IMR-90 (cell line): ENCODE data around the gene OR6S1. TPM values are rescaled to one million over a fixed set of nuclear protein-coding genes. Genes with fewer than 3 reads are reported as not detected.

Source experiments
- ATAC-seq: fragments of 200-7000 bp; cut with Tn5 transposase; 2 replicates; pipeline ENCODE4 v1.9.1; 2020; ENCODE audit warnings: low read depth, mild to moderate bottlenecking, moderate library complexity
- BruUV-seq: library from RNA; stranded (reverse); fragments of 400-500 nt; replicated peaks from 2 replicates; lab custom pipeline; 2021; lab: Mats Ljungman, UMichigan
- CTCF ChIA-PET: fragments of 300-600 bp; formaldehyde crosslinking; extraction: SDS; loops from one replicate; lab custom pipeline; 2021; ENCODE audit warnings: antibody characterized with exemption; lab: Yijun Ruan, JAX
- POLR2A ChIA-PET: fragments of 300-600 bp; sonication (Branson Sonifier 250); formaldehyde crosslinking; loops from one replicate; lab custom pipeline; 2022; ENCODE audit warnings: antibody characterized with exemption; ENCODE audit not compliant: unreplicated experiment; lab: Charles Lee
- DNase-seq: peaks from one replicate; pipeline ENCODE4 v3.0.0; 2013
- H2AFZ ChIP-seq: replicated peaks from 2 replicates; pipeline ENCODE3; 2013; ENCODE audit warnings: low read length, mild to moderate bottlenecking; ENCODE audit not compliant: poor library complexity
- H2AK5ac ChIP-seq: 2 replicates; pipeline ENCODE4 v1.6.1; 2013; ENCODE audit warnings: low read depth, low read length, inconsistent platforms
- H2AK9ac ChIP-seq: replicated peaks from 2 replicates; pipeline ENCODE3; 2013; ENCODE audit warnings: mild to moderate bottlenecking, low read depth, low read length, moderate library complexity; ENCODE audit not compliant: poor library complexity
- H2BK120ac ChIP-seq: 2 replicates; pipeline ENCODE4 v1.6.1; 2013; ENCODE audit warnings: low read depth, low read length, inconsistent platforms
- H2BK15ac ChIP-seq: 3 replicates; pipeline ENCODE4 v1.6.1; 2013; ENCODE audit warnings: low read depth, low read length, inconsistent platforms
- H2BK20ac ChIP-seq: 2 replicates; pipeline ENCODE4 v1.6.1; 2013; ENCODE audit warnings: low read depth, mild to moderate bottlenecking, inconsistent platforms, low read length, moderate library complexity
- H2BK5ac ChIP-seq: 2 replicates; pipeline ENCODE4 v1.6.1; 2013; ENCODE audit warnings: mild to moderate bottlenecking, low read depth, low read length, inconsistent platforms; ENCODE audit not compliant: poor library complexity, severe bottlenecking
- H3K14ac ChIP-seq: replicated peaks from 2 replicates; pipeline ENCODE4 v1.6.1; 2013; ENCODE audit warnings: low read depth, low read length, inconsistent platforms
- H3K18ac ChIP-seq: 2 replicates; pipeline ENCODE4 v1.6.1; 2013; ENCODE audit warnings: low read depth, low read length, control low read depth
- H3K23ac ChIP-seq: 2 replicates; pipeline ENCODE4 v1.6.1; 2013; ENCODE audit warnings: low read depth, low read length, inconsistent platforms
- H3K27ac ChIP-seq: 2 replicates; pipeline ENCODE4 v1.5.1; 2013; ENCODE audit warnings: mild to moderate bottlenecking, control low read depth, low read length; ENCODE audit not compliant: insufficient read depth
- H3K27me3 ChIP-seq: 2 replicates; pipeline ENCODE4 v1.6.1; 2013; ENCODE audit warnings: low read length; ENCODE audit not compliant: control insufficient read depth, insufficient read depth
- H3K36me3 ChIP-seq: 2 replicates; pipeline ENCODE4 v1.6.1; 2013; ENCODE audit warnings: low read length, mixed read lengths; ENCODE audit not compliant: control insufficient read depth, insufficient read depth
- H3K4ac ChIP-seq: 2 replicates; pipeline ENCODE4 v1.6.1; 2013; ENCODE audit warnings: low read depth, low read length, inconsistent platforms
- H3K4me1 ChIP-seq: 2 replicates; pipeline ENCODE4 v1.6.1; 2013; ENCODE audit warnings: low read length, mixed read lengths; ENCODE audit not compliant: control insufficient read depth, insufficient read depth
- H3K4me2 ChIP-seq: 2 replicates; pipeline ENCODE4 v1.6.1; 2013; ENCODE audit warnings: low read depth, mild to moderate bottlenecking, control low read depth, low read length, moderate library complexity
- H3K4me3 ChIP-seq: 2 replicates; pipeline ENCODE4 v1.5.1; 2013; ENCODE audit warnings: low read depth, mild to moderate bottlenecking, control low read depth, low read length, moderate library complexity; ENCODE audit not compliant: insufficient read depth
- H3K56ac ChIP-seq: 2 replicates; pipeline ENCODE4 v1.6.1; 2013; ENCODE audit warnings: low read length, inconsistent platforms; ENCODE audit not compliant: insufficient read depth; ENCODE audit errors: extremely low read depth
- H3K79me1 ChIP-seq, 2 experiments: 2 replicates each; pipeline ENCODE4 v1.6.1; 2013; ENCODE audit warnings: low read length in 2 of 2, inconsistent platforms in 1 of 2, low read depth in 1 of 2
- H3K9ac ChIP-seq: 2 replicates; pipeline ENCODE4 v1.6.1; 2013; ENCODE audit warnings: low read depth, low read length, control low read depth
- H3K9me1 ChIP-seq: 2 replicates; pipeline ENCODE4 v1.6.1; 2013; ENCODE audit warnings: low read length, inconsistent platforms; ENCODE audit not compliant: insufficient read depth
- H3K9me3 ChIP-seq: 2 replicates; pipeline ENCODE4 v1.6.1; 2013; ENCODE audit warnings: low read length; ENCODE audit not compliant: control insufficient read depth, insufficient read depth
- H4K20me1 ChIP-seq: 2 replicates; pipeline ENCODE4 v1.6.1; 2013; ENCODE audit warnings: low read length, inconsistent platforms; ENCODE audit not compliant: insufficient read depth
- H4K5ac ChIP-seq: 2 replicates; pipeline ENCODE4 v1.6.1; 2013; ENCODE audit warnings: mild to moderate bottlenecking, low read depth, low read length, control low read depth
- H4K8ac ChIP-seq, 2 experiments: 2 replicates each; pipeline ENCODE4 v1.6.1; 2013; ENCODE audit warnings: low read depth in 2 of 2, low read length in 2 of 2, control low read depth in 1 of 2, inconsistent platforms in 1 of 2
- H4K91ac ChIP-seq: 2 replicates; pipeline ENCODE4 v1.6.1; 2013; ENCODE audit warnings: low read depth, low read length, inconsistent platforms; ENCODE audit not compliant: insufficient read depth
- CEBPB ChIP-seq: IDR thresholded peaks from 2 replicates; pipeline ENCODE4 v1.6.1; 2012; ENCODE audit warnings: low read depth, low read length, improper control_type of control experiment
- CHD1 ChIP-seq: IDR thresholded peaks from 2 replicates; pipeline ENCODE4 v1.6.1; 2012; ENCODE audit warnings: low read depth, low read length, improper control_type of control experiment
- FOS ChIP-seq: fragments of 150-350 bp; IDR thresholded peaks from 2 replicates; pipeline ENCODE4 v1.6.1; 2016; ENCODE audit warnings: low read depth, low read length
- MAFK ChIP-seq: IDR thresholded peaks from 2 replicates; pipeline ENCODE4 v1.6.1; 2012; ENCODE audit warnings: low read depth, low read length, improper control_type of control experiment
- MAZ ChIP-seq: IDR thresholded peaks from 2 replicates; pipeline ENCODE4 v1.6.1; 2012; ENCODE audit warnings: low read depth, mild to moderate bottlenecking, low read length, improper control_type of control experiment, moderate library complexity, borderline replicate concordance
- NFE2L2 ChIP-seq: fragments of 150-350 bp; IDR thresholded peaks from 2 replicates; pipeline ENCODE4 v1.6.1; 2016; ENCODE audit warnings: low read depth, mild to moderate bottlenecking, low read length
- POLR2A ChIP-seq: IDR thresholded peaks from 2 replicates; pipeline ENCODE4 v1.6.1; 2012; ENCODE audit warnings: mild to moderate bottlenecking, low read depth, low read length
- SMC3 ChIP-seq: fragments of 150-350 bp; IDR thresholded peaks from 2 replicates; pipeline ENCODE4 v1.6.1; 2016; ENCODE audit warnings: low read depth, mild to moderate bottlenecking, antibody characterized with exemption, low read length, moderate library complexity
- WGBS, 2 experiments: methylation state at CpG; one replicate each; pipeline versions ENCODE4 v1.1.5 to v1.1.7; 2013; ENCODE audit warnings: missing lambda C conversion rate in 2 of 2; ENCODE audit not compliant: insufficient read length in 1 of 2; ENCODE audit errors: extremely low coverage in 2 of 2; 5-methylcytosine and 5-hydroxymethylcytosine counted together
- dilution Hi-C: fragments of 300-500 bp; cut with HindIII; formaldehyde crosslinking; loops from one replicate; pipeline ENCODE4 v1.14.3; 2018; ENCODE audit warnings: low sequenced_read_pairs; ENCODE audit not compliant: unreplicated experiment
- in situ Hi-C: fragments of 300-500 bp; cut with MboI; formaldehyde crosslinking; loops from 3 replicates; pipeline ENCODE4 v1.14.3; 2019; ENCODE audit warnings: low sequenced_read_pairs, inconsistent platforms, mixed read lengths
- intact Hi-C: fragments of 100-400 bp; cut with micrococcal nuclease; formaldehyde crosslinking; loops from 2 replicates; pipeline ENCODE4 v1.10.0; 2022
- polyA plus RNA-seq, 3 experiments: library from polyadenylated mRNA; depleted of rRNA; stranded (reverse); fragments of >200 nt; gene quantifications; 2 replicates each; pipeline ENCODE4 v1.2.3, GENCODE V29; 2012; ENCODE audit warnings: low replicate concordance in 1 of 3
- total RNA-seq: library from RNA; depleted of rRNA; stranded (reverse); fragments of >200 nt; gene quantifications from 2 replicates; pipeline ENCODE4 v1.2.3, GENCODE V29; 2012
- TF ChIP-seq, protein P1 (sequence below): fragments of 150-350 bp; IDR thresholded peaks from 2 replicates; pipeline ENCODE4 v1.6.1; 2017; ENCODE audit warnings: mild to moderate bottlenecking, antibody characterized with exemption, low read length, low read depth

OR6S1 gene
- total and polyA plus RNA-seq, 2 of the 4 experiments (the other 2 are of a cell fraction): not detected

DNA sequence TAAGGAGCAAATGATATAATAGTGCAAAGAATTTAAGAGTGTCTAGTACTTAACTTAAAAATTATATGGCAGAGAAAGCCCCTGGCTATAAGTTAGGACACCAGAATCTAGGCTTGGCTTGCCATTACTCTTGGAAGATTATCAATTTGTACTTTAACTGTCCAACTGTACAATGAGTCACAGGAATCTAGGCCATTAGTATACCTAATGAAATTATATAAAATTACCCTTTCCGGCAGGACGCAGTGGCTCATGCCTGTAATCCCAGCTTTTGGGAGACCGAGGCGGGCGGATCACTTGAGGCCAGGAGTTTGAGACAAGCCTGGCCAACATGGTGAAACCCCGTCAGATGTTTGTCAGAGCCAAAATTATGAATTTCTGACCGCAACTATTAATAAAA is 691 bp upstream of the OR6S1 start:
- no peak overlapping the region for H3K27ac ChIP-seq
- H4K5ac ChIP-seq: no peak overlapping the region
- no peak overlapping the region for H4K8ac ChIP-seq
- ChIA-PET CTCF (no interaction called here), POLR2A (no interaction called here)
- intact Hi-C loops (no loop called here), dilution Hi-C loops (no loop called here), in situ Hi-C loops (no loop called here)
- H3K4me1 ChIP-seq: no peaks in the 10 kb centered on the region
- no peaks in the 10 kb centered on the region for H3K9me1 ChIP-seq
- H2BK20ac ChIP-seq: no peak overlapping the region
- DNase-seq (no peak), ATAC-seq (no peak)
- H3K36me3 ChIP-seq: no peaks in the 10 kb centered on the region
- H3K4me3 ChIP-seq: no peak overlapping the region
- no peak overlapping the region for H4K91ac ChIP-seq
- H2BK5ac ChIP-seq: no peak overlapping the region
- H2BK120ac ChIP-seq: no peak overlapping the region
- H3K79me1 ChIP-seq: no peaks in the 10 kb centered on the region
- no peaks in the 10 kb centered on the region for H3K9me3 ChIP-seq
- no peak overlapping the region for H3K56ac ChIP-seq
- no peak overlapping the region for H2AK5ac ChIP-seq
- WGBS, 2 experiments: no CpG with 5 or more reads among the region's 7 CpGs
- H2AFZ ChIP-seq: no peak overlapping the region
- H3K4ac ChIP-seq: no peak overlapping the region
- BruUV-seq: no TSS peak
- H4K20me1 ChIP-seq: no peaks in the 10 kb centered on the region
- TF ChIP-seq CEBPB: no peak
- no peak for TF ChIP-seq SMC3
- no peak for TF ChIP-seq FOS
- no peak for TF ChIP-seq MAFK
- no peak for TF ChIP-seq POLR2A
- no peak for TF ChIP-seq NFE2L2
- TF ChIP-seq CHD1: no peak
- TF ChIP-seq, protein P1, sequence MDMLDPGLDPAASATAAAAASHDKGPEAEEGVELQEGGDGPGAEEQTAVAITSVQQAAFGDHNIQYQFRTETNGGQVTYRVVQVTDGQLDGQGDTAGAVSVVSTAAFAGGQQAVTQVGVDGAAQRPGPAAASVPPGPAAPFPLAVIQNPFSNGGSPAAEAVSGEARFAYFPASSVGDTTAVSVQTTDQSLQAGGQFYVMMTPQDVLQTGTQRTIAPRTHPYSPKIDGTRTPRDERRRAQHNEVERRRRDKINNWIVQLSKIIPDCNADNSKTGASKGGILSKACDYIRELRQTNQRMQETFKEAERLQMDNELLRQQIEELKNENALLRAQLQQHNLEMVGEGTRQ: no peak
- TF ChIP-seq MAZ: no peak
- H3K27me3 ChIP-seq: no peaks in the 10 kb centered on the region
- H3K4me2 ChIP-seq: no peak overlapping the region
- H3K23ac ChIP-seq: no peak overlapping the region
- no peak overlapping the region for H2AK9ac ChIP-seq
- no peak overlapping the region for H3K18ac ChIP-seq
- H3K14ac ChIP-seq: no peak overlapping the region
- H2BK15ac ChIP-seq: no peak overlapping the region
- no peak overlapping the region for H3K9ac ChIP-seq
